Fibroblast of pulmonary artery (primary cell): ENCODE measurements around the gene AK1.

Source experiments
- DNase-seq: peaks from one replicate; pipeline ENCODE4 v3.0.0-alpha.2; 2010; ENCODE audit warnings: low read depth
- H3K4me3 ChIP-seq: replicated peaks from 2 replicates; pipeline ENCODE4 v1.5.1; 2011; ENCODE audit warnings: low read depth, mild to moderate bottlenecking, control low read depth, low read length, moderate library complexity
- CTCF ChIP-seq: IDR thresholded peaks from 2 replicates; pipeline ENCODE4 v1.5.1; 2011; ENCODE audit warnings: mild to moderate bottlenecking, control low read depth, low read length, inconsistent platforms; ENCODE audit errors: missing control alignments

Gene AK1

DNA sequence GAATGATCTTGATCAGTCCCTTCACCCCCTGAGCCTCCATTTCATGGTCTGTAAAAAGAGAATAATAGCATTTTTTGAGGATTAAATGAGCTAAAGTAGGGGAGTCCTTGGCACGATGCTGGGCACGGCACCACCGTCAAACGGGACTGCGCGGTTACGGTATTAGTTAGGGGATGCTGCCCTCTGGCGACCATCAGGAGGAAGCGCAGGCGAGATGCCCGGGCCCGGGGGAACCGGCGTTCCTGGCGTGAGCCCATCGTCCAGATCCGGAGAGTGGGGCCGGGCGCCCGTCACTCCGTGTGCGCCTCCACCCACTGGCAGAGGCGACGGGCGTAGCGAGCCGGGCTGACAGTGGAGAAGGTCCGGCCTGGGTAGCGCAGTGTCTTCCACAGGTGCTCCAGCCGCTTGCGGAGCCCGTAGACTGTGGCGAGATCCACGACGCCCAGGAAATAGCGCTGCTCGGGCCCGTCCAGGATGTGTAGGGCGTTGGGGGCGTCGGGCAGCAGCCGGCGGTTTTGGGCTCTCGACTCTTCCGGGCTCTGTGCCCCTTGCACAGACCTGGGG is 44.2 kb upstream of the AK1 start:
- DNase-seq = peak; percentile 59
- H3K4me3 ChIP-seq = peak overlapping the region; percentile 24
- TF ChIP-seq CTCF = peak; percentile 74

GRCh38 chr9:127920794-127921193 is 43.3 kb upstream of the AK1 start:
- TF ChIP-seq CTCF = no peak
- DNase-seq = no peak
- no peak overlapping the region for H3K4me3 ChIP-seq

- DNase-seq = peak; percentile 99
- no peak for TF ChIP-seq CTCF
- no peak overlapping the region for H3K4me3 ChIP-seq
Measured at GRCh38 chr9:127919253-127919815, 41.9 kb upstream of the AK1 start.

- peak; percentile 4 for TF ChIP-seq CTCF
- DNase-seq = peak; percentile 65
- H3K4me3 ChIP-seq = no peak overlapping the region
Measured at GRCh38 chr9:127918183-127919107, 41.0 kb upstream of the AK1 start.

DNA sequence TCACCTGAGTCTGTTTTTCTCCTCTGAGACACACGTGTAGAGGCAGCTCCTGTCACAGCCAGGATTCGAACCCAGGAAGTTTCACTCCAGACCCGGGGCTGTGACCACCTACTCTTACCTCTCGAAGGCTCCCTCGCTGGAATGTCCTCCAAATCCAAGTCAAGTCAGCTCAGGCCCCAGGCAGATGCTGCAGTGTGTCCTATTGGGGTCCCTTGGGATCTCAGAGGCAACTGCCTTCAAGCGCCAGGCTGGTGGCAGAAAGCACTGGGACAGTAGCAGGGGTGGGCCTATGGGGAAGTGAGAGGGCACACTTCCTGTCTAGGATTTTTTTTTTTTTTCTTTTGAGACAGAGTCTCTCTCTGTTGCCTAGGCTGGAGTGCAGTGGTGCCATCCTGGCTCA is 40.1 kb upstream of the AK1 start:
- no peak overlapping the region for H3K4me3 ChIP-seq
- no peak for DNase-seq
- no peak for TF ChIP-seq CTCF

DNA sequence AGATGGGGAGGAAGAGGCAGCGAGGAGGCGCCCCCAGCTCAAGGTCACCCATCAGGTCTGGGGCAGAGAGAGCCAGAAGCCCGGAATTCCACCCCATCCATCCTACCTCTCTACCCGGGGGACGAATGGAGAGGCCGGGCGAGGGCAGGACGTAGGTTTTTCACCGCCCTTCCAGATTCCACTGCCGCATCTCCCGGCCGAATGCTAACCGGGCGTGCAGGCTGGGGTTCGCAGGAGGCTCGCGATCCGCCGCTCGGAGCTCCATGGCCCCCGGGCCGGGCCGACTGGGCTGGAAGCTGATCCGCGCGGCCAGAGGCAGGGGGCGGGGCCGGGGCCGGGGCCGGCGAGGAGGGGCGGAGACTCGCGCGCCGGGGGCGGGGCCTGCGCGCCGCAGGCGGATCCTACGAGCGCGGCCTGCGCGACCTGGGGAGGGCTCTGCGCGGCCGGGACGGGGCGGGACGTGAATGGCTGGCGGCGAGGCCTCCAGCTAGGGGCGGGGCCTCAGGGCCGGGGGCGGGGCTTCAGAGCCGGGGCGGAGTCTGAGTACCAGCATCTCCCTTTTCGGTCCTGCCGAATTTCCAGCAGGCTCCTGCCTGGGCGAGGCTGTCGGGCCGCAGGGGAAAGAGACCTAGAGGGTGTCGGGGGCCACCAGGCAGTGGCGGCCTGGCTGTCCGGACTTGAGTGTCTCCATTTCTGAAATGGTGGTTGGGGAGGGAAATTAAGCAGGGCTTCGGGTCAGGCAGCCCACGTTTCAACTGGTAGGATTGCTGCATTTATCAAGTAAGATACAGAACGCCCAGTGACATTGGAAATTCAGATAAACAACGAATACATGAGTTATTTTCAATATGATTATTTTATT is 39.5 kb upstream of the AK1 start, which contains the start of gene ST6GALNAC4:
Gene ST6GALNAC4 (minus strand): TSS at position 322 of the 862 bp plus-strand sequence. CDS start 622 bp downstream, outside the sequence.
- peak; percentile 92 for DNase-seq
- TF ChIP-seq CTCF = no peak
- peak within 1 kb of the TSS; percentile 76 for H3K4me3 ChIP-seq
